Keratinocyte (primary cell): ENCODE measurements around the gene CEP78. TPM values are rescaled to one million over a fixed set of nuclear protein-coding genes. Genes with fewer than 3 reads are reported as not detected.

Source experiments
- DNase-seq: peaks from one replicate; pipeline ENCODE4 v3.0.0-alpha.2; 2011; ENCODE audit warnings: low read depth, missing footprints, low spot score
- FAIRE-seq: peaks from 2 replicates; lab custom pipeline; 2011; peaks lifted over from hg19 to GRCh38; lab: Jason Lieb, UNC
- H2AFZ ChIP-seq: 2 replicates; pipeline ENCODE4 v1.6.0; 2012; ENCODE audit warnings: low read length, control low read depth, inconsistent platforms; ENCODE audit not compliant: control insufficient read depth
- H3K27ac ChIP-seq: 2 replicates; pipeline ENCODE4 v1.5.1; 2011; ENCODE audit warnings: low read length; ENCODE audit not compliant: control insufficient read depth, insufficient read depth
- H3K27me3 ChIP-seq: 3 replicates; pipeline ENCODE4 v1.6.0; 2011; ENCODE audit warnings: low read length; ENCODE audit not compliant: control insufficient read depth, insufficient read depth; ENCODE audit errors: extremely low read depth
- H3K36me3 ChIP-seq, 2 experiments: 2 replicates in 1 of 2; 3 replicates in 1 of 2; pipeline ENCODE4 v1.5.1; 2011; ENCODE audit warnings: low read length in 2 of 2, mild to moderate bottlenecking in 1 of 2; ENCODE audit not compliant: control insufficient read depth in 2 of 2, insufficient read depth in 2 of 2; ENCODE audit errors: extremely low read depth in 1 of 2
- H3K4me1 ChIP-seq: 3 replicates; pipeline ENCODE4 v1.5.1; 2011; ENCODE audit warnings: low read length; ENCODE audit not compliant: control insufficient read depth, insufficient read depth; ENCODE audit errors: extremely low read depth
- H3K4me2 ChIP-seq: 3 replicates; pipeline ENCODE4 v1.6.0; 2011; ENCODE audit warnings: low read depth, low read length; ENCODE audit not compliant: control insufficient read depth, insufficient read depth; ENCODE audit errors: extremely low read depth
- H3K4me3 ChIP-seq, 3 experiments: fragments of 200-600 bp in 1 of 3; sonication (generic) in 1 of 3; 2 replicates in 2 of 3; 3 replicates in 1 of 3; pipeline ENCODE4 v1.5.1; 2011 to 2016; ENCODE audit warnings: low read length in 3 of 3, mild to moderate bottlenecking in 3 of 3, control low read depth in 2 of 3, inconsistent platforms in 1 of 3, low read depth in 1 of 3, mixed read lengths in 1 of 3, mixed run types in 1 of 3, moderate library complexity in 1 of 3; ENCODE audit not compliant: control insufficient read depth in 2 of 3, insufficient read depth in 2 of 3; ENCODE audit errors: extremely low read depth in 1 of 3
- H3K79me2 ChIP-seq: 2 replicates; pipeline ENCODE4 v1.6.0; 2012; ENCODE audit warnings: low read length; ENCODE audit not compliant: control insufficient read depth, insufficient read depth
- H3K9ac ChIP-seq: 3 replicates; pipeline ENCODE4 v1.6.0; 2011; ENCODE audit warnings: low read length; ENCODE audit not compliant: control insufficient read depth, insufficient read depth; ENCODE audit errors: extremely low read depth
- H3K9me1 ChIP-seq: 3 replicates; pipeline ENCODE4 v1.6.0; 2011; ENCODE audit warnings: low read length; ENCODE audit not compliant: control insufficient read depth, insufficient read depth; ENCODE audit errors: extremely low read depth
- H3K9me3 ChIP-seq: 2 replicates; pipeline ENCODE4 v1.5.1; 2012; ENCODE audit warnings: low read depth, low read length; ENCODE audit not compliant: control insufficient read depth
- H4K20me1 ChIP-seq: 3 replicates; pipeline ENCODE4 v1.6.0; 2011; ENCODE audit warnings: low read length; ENCODE audit not compliant: control insufficient read depth, insufficient read depth; ENCODE audit errors: extremely low read depth
- CTCF ChIP-seq, 3 experiments: IDR thresholded peaks in 1 of 3; conservative IDR thresholded peaks in 1 of 3; optimal IDR thresholded peaks in 1 of 3; 2 replicates in 2 of 3; 3 replicates in 1 of 3; pipeline versions ENCODE3 to v1.5.1; 2011; ENCODE audit warnings: low read length in 3 of 3, mild to moderate bottlenecking in 3 of 3, moderate library complexity in 2 of 3, control low read depth in 1 of 3, inconsistent platforms in 1 of 3; ENCODE audit not compliant: insufficient read depth in 2 of 3; ENCODE audit errors: extremely low read depth in 1 of 3
- EZH2 ChIP-seq: IDR thresholded peaks from one replicate; pipeline ENCODE4 v1.6.1; 2012; ENCODE audit warnings: inconsistent platforms, mild to moderate bottlenecking, low read length, moderate library complexity
- dilution Hi-C: fragments of 300-500 bp; cut with MboI; formaldehyde crosslinking; loops from one replicate; pipeline ENCODE4 v1.7.0; 2020; ENCODE audit warnings: low sequenced_read_pairs; ENCODE audit not compliant: extremely low pct_ligation_motif_present
- polyA minus RNA-seq, 3 experiments: library from RNA; depleted of rRNA, polyadenylated mRNA; stranded (reverse); fragments of >200 nt; gene quantifications; 1 replicate in 1 of 3; 2 replicates in 1 of 3; 3 replicates in 1 of 3; pipeline ENCODE4 v1.2.3, GENCODE V29; 2011
- polyA plus RNA-seq, 5 experiments: library from polyadenylated mRNA; depleted of rRNA in 3 of 5; stranded (reverse) in 3 of 5; stranded (forward) in 1 of 5; unstranded in 1 of 5; fragments of >200 nt; gene quantifications; 1 replicate in 1 of 5; 2 replicates in 3 of 5; 3 replicates in 1 of 5; pipeline versions ENCODE4 v1.2.1 to v1.2.3, GENCODE V29; 2011 to 2012; ENCODE audit warnings: missing spikeins in 2 of 5, low read depth in 1 of 5, low replicate concordance in 1 of 5

CEP78 gene
- polyA plus RNA-seq = 5.1 to 13.2 TPM (median 10.1 TPM) in 3 replicates
- 6.3 TPM for polyA plus RNA-seq (2011; ENCODE audit: low read depth)
- polyA plus RNA-seq (2011; cell fraction: cytosol; rRNA removed) = 5.5 and 9.9 TPM in 2 replicates
- 8.0 and 9.8 TPM in 2 replicates for polyA plus RNA-seq (2011; cell fraction: nucleus; rRNA removed)
- 2.3 and 10.3 TPM in 2 replicates for polyA plus RNA-seq (2012; ENCODE audit: low replicate concordance)
- polyA minus RNA-seq = 2.4 to 13.2 TPM (median 5.1 TPM) in 3 replicates
- polyA minus RNA-seq (2011; cell fraction: cytosol; rRNA and poly(A)+ RNA removed) = 6.3 TPM
- polyA minus RNA-seq (2011; cell fraction: nucleus; rRNA and poly(A)+ RNA removed) = 4.9 and 9.7 TPM in 2 replicates

- H3K27me3 ChIP-seq = no peaks in the 10 kb centered on the region
- TF ChIP-seq EZH2 = no peak
- TF ChIP-seq CTCF (optimal IDR thresholded peaks at IDR 0.05 in 1 of 3, IDR thresholded peaks at IDR 0.05 in 1 of 3, conservative IDR thresholded peaks at IDR 0.05 in 1 of 3; ENCODE audit: extremely low read depth in 1 of 3, insufficient read depth in 2 of 3, low read length in 3 of 3) = no peak
Measured at GRCh38 chr9:78235762-78236550, at the start of gene CEP78. Gene CEP78 (plus strand): TSS chr9:78236075. CDS start chr9:78236351, 276 bp downstream.

GRCh38 chr9:78187763-78188484 lies 48.0 kb upstream of the CEP78 start:
- DNase-seq (no peak), FAIRE-seq (no peak)
- no peaks in the 10 kb centered on the region for H3K9me3 ChIP-seq
- H3K9ac ChIP-seq = no peak overlapping the region
- no peak for TF ChIP-seq EZH2
- no peak for TF ChIP-seq CTCF (optimal IDR thresholded peaks at IDR 0.05 in 1 of 3, IDR thresholded peaks at IDR 0.05 in 1 of 3, conservative IDR thresholded peaks at IDR 0.05 in 1 of 3; ENCODE audit: extremely low read depth in 1 of 3, insufficient read depth in 2 of 3, low read length in 3 of 3)
- no peaks in the 10 kb centered on the region for H3K4me1 ChIP-seq
- no peaks in the 10 kb centered on the region for H3K79me2 ChIP-seq
- H3K27ac ChIP-seq = no peak overlapping the region
- no peaks in the 10 kb centered on the region for H3K36me3 ChIP-seq
- H2AFZ ChIP-seq = no peak overlapping the region
- H3K4me2 ChIP-seq = no peak overlapping the region
- dilution Hi-C loops = no loop called here
- no peaks in the 10 kb centered on the region for H3K9me1 ChIP-seq
- no peaks in the 10 kb centered on the region for H3K27me3 ChIP-seq
- H4K20me1 ChIP-seq = no peaks in the 10 kb centered on the region
- no peak overlapping the region for H3K4me3 ChIP-seq

More at GRCh38 chr9:78235762-78236550, at the start of gene CEP78:
- H4K20me1 ChIP-seq = no peaks in the 10 kb centered on the region
- peaks cover 0 to 3% of the 10 kb centered on the region in 2 experiments for H3K36me3 ChIP-seq
- H3K9me1 ChIP-seq = no peaks in the 10 kb centered on the region
- H3K27ac ChIP-seq = peak within 1 kb of the TSS; percentile 66
- DNase-seq (peak; percentile 50), FAIRE-seq (peak; percentile 86)
- H3K4me3 ChIP-seq = peak within 1 kb of the TSS; percentile 51 to 90 (median 59)
- peak within 1 kb of the TSS; percentile 89 for H3K4me2 ChIP-seq
- peak within 1 kb of the TSS; percentile 95 for H2AFZ ChIP-seq
- peaks cover 11% of the 10 kb centered on the region for H3K4me1 ChIP-seq
- peaks cover 16% of the 10 kb centered on the region for H3K79me2 ChIP-seq
- dilution Hi-C loops = no loop called here
- peak within 1 kb of the TSS; percentile 84 for H3K9ac ChIP-seq
- no peaks in the 10 kb centered on the region for H3K9me3 ChIP-seq
